Tibial nerve (tissue), 3 donors: Measurements from ENCODE around the gene DEFB114.

ENCODE experiments used
- POLR2A ChIP-seq, 2 donors: fragments of 450-650 bp; IDR thresholded peaks; one replicate each; pipeline ENCODE4 v1.6.1; 2017; ENCODE audit warnings: antibody characterized with exemption in 2 of 2, mild to moderate bottlenecking in 2 of 2, moderate library complexity in 2 of 2
- TF ChIP-seq, protein P1 (sequence below), 5 experiments: fragments of 200-600 bp in 3 of 5; fragments of 450-650 bp in 2 of 5; sonication (generic) in 3 of 5; IDR thresholded peaks; one replicate each; pipeline ENCODE4 v1.5.1; 2016 to 2019; ENCODE audit warnings: antibody characterized with exemption in 5 of 5, mild to moderate bottlenecking in 3 of 5, moderate library complexity in 2 of 5

DNA sequence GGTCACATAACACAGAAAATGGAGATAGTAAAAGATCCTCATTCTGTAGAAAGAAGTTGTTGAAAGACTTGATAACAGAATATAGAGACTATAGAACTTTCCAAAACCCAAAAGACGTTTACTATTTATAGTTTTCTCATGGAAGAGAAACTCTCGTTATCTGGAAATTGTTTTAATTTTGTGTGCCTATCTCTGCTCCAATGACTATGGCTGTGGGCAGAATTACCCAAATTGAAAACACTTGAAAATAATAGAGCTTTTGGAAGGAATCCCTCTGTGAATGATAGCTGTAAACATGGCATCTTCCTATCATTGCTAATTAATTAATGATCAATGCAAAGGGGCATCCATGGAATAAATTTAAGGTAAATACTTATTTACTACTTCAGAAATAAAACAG is at the start of gene DEFB114:
- TF ChIP-seq, protein P1, sequence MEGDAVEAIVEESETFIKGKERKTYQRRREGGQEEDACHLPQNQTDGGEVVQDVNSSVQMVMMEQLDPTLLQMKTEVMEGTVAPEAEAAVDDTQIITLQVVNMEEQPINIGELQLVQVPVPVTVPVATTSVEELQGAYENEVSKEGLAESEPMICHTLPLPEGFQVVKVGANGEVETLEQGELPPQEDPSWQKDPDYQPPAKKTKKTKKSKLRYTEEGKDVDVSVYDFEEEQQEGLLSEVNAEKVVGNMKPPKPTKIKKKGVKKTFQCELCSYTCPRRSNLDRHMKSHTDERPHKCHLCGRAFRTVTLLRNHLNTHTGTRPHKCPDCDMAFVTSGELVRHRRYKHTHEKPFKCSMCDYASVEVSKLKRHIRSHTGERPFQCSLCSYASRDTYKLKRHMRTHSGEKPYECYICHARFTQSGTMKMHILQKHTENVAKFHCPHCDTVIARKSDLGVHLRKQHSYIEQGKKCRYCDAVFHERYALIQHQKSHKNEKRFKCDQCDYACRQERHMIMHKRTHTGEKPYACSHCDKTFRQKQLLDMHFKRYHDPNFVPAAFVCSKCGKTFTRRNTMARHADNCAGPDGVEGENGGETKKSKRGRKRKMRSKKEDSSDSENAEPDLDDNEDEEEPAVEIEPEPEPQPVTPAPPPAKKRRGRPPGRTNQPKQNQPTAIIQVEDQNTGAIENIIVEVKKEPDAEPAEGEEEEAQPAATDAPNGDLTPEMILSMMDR (IDR thresholded peaks at IDR 0.05): no peak
- TF ChIP-seq POLR2A (IDR thresholded peaks at IDR 0.05): no peak
